Liver (tissue), 9 donors: ENCODE data around the gene ANKFY1. TPM values are rescaled to one million over a fixed set of nuclear protein-coding genes. Genes with fewer than 3 reads are reported as not detected.

Experiments used
- DNase-seq: peaks from one replicate; pipeline ENCODE4 v3.0.0-alpha.2; 2017; ENCODE audit warnings: low spot score
- H3K27ac ChIP-seq, 2 donors: one replicate each; pipeline ENCODE4 v1.7.0; 2013; ENCODE audit warnings: inconsistent platforms in 2 of 2, low read length in 2 of 2, control low read depth in 1 of 2, low read depth in 1 of 2, mild to moderate bottlenecking in 1 of 2
- H3K27me3 ChIP-seq, 4 donors: one replicate each; pipeline versions ENCODE4 v1.6.1 to v1.7.0; 2013; ENCODE audit warnings: low read length in 3 of 4, inconsistent platforms in 1 of 4, mild to moderate bottlenecking in 1 of 4, moderate library complexity in 1 of 4; ENCODE audit not compliant: control insufficient read depth in 4 of 4, insufficient read depth in 4 of 4
- H3K36me3 ChIP-seq, 4 donors: one replicate each; pipeline versions ENCODE4 v1.6.1 to v1.7.0; 2013; ENCODE audit warnings: low read length in 3 of 4, mild to moderate bottlenecking in 3 of 4, low read depth in 1 of 4, moderate library complexity in 1 of 4; ENCODE audit not compliant: control insufficient read depth in 4 of 4, insufficient read depth in 3 of 4
- H3K4me1 ChIP-seq, 4 donors: one replicate each; pipeline versions ENCODE4 v1.6.1 to v1.7.0; 2013; ENCODE audit warnings: low read length in 3 of 4, mild to moderate bottlenecking in 3 of 4, moderate library complexity in 1 of 4; ENCODE audit not compliant: control insufficient read depth in 4 of 4, insufficient read depth in 4 of 4
- H3K4me3 ChIP-seq, 3 donors: one replicate each; pipeline versions ENCODE4 v1.6.1 to v1.7.0; 2013; ENCODE audit warnings: low read length in 3 of 3, control low read depth in 1 of 3, low read depth in 1 of 3, mild to moderate bottlenecking in 1 of 3
- H3K9ac ChIP-seq, 2 donors: one replicate each; pipeline ENCODE4 v1.7.0; 2013; ENCODE audit warnings: low read length in 2 of 2, mild to moderate bottlenecking in 2 of 2, moderate library complexity in 2 of 2, control low read depth in 1 of 2, low read depth in 1 of 2
- H3K9me3 ChIP-seq, 4 donors: one replicate each; pipeline versions ENCODE4 v1.6.1 to v1.7.0; 2013; ENCODE audit warnings: low read length in 3 of 4; ENCODE audit not compliant: control insufficient read depth in 4 of 4
- ATF3 ChIP-seq: IDR thresholded peaks from 2 replicates; pipeline ENCODE4 v1.6.1; 2016; ENCODE audit warnings: antibody characterized with exemption
- EGR1 ChIP-seq, 2 donors: IDR thresholded peaks; 2 replicates each; pipeline ENCODE4 v1.6.1; 2016 to 2018; ENCODE audit warnings: antibody characterized with exemption in 2 of 2, low read depth in 2 of 2
- FOXA2 ChIP-seq: IDR thresholded peaks from 2 replicates; pipeline ENCODE4 v1.6.1; 2016; ENCODE audit warnings: antibody characterized with exemption
- GABPA ChIP-seq, 2 donors: IDR thresholded peaks in 1 of 2; conservative IDR thresholded peaks in 1 of 2; 2 replicates each; pipeline ENCODE4 v1.6.1; 2016; ENCODE audit warnings: antibody characterized with exemption in 2 of 2, mild to moderate bottlenecking in 1 of 2, moderate library complexity in 1 of 2
- HNF4A ChIP-seq, 2 donors: conservative IDR thresholded peaks; 2 replicates each; pipeline ENCODE4 v1.6.1; 2016; ENCODE audit warnings: antibody characterized with exemption in 2 of 2, mild to moderate bottlenecking in 2 of 2
- HNF4G ChIP-seq: IDR thresholded peaks from 2 replicates; pipeline ENCODE4 v1.6.1; 2016; ENCODE audit warnings: antibody characterized with exemption
- JUND ChIP-seq, 2 donors: IDR thresholded peaks; 2 replicates each; pipeline ENCODE4 v1.6.1; 2016; ENCODE audit warnings: antibody characterized with exemption in 2 of 2
- MAX ChIP-seq: IDR thresholded peaks from 2 replicates; pipeline ENCODE4 v1.6.1; 2016; ENCODE audit warnings: antibody characterized with exemption
- NR2F2 ChIP-seq: IDR thresholded peaks from 2 replicates; pipeline ENCODE4 v1.6.1; 2016; ENCODE audit warnings: antibody characterized with exemption
- RAD21 ChIP-seq, 2 donors: IDR thresholded peaks; 2 replicates each; pipeline ENCODE4 v1.6.1; 2016; ENCODE audit warnings: antibody characterized with exemption in 2 of 2, mild to moderate bottlenecking in 2 of 2
- REST ChIP-seq: IDR thresholded peaks from 2 replicates; pipeline ENCODE4 v1.6.1; 2016; ENCODE audit warnings: antibody characterized with exemption, mild to moderate bottlenecking
- RXRA ChIP-seq, 2 donors: IDR thresholded peaks; 2 replicates each; pipeline ENCODE4 v1.6.1; 2017 to 2018; ENCODE audit warnings: antibody characterized with exemption in 2 of 2, mild to moderate bottlenecking in 1 of 2
- SP1 ChIP-seq: IDR thresholded peaks from 2 replicates; pipeline ENCODE4 v1.6.1; 2018; ENCODE audit warnings: antibody characterized with exemption, mild to moderate bottlenecking
- WGBS: extraction: QIAGEN DNeasy Blood & Tissue Kit; methylation state at CpG from one replicate; pipeline ENCODE4 v1.1.7; 2013; 5-methylcytosine and 5-hydroxymethylcytosine counted together
- polyA plus RNA-seq, 2 donors: library from polyadenylated mRNA; stranded (reverse) in 1 of 2; unstranded in 1 of 2; fragments of 200-250 nt in 1 of 2; fragments of >200 nt in 1 of 2; fragmentation: Nextera tagmentation in 1 of 2; extraction: Ambion mirVana in 1 of 2; gene quantifications; one replicate each; pipeline versions ENCODE4 v1.2.1 to v1.2.3, GENCODE V29; 2013 to 2015
- total RNA-seq, 2 donors: library from RNA; depleted of rRNA; stranded (reverse); fragments of >200 nt; gene quantifications; one replicate each; pipeline ENCODE4 v1.2.3, GENCODE V29; 2014
- donor health status: healthy.
- donor health status: healthy.
- donor health status: healthy.
- donor health status: healthy.
- donor health status: healthy.

Gene ANKFY1
- total and polyA plus RNA-seq, 4 donors: 6.8 to 38.6 (median 21.9) TPM

- Histone ChIP-seq H3K27ac (no peak overlapping the region), H3K4me1 (peaks cover 0 to 3% (median 0%) of the 10 kb centered on the region in 4 donors), H3K4me3 (no peak overlapping the region), H3K9me3 (no peaks in the 10 kb centered on the region), H3K9ac (no peak overlapping the region), H3K36me3 (peaks cover 0 to 63% (median 14%) of the 10 kb centered on the region in 4 donors), H3K27me3 (no peaks in the 10 kb centered on the region)
- no peak for DNase-seq
- TF ChIP-seq RXRA (IDR thresholded peaks at IDR 0.05): no peak
- no peak for TF ChIP-seq GABPA (IDR thresholded peaks at IDR 0.05 in 1 of 2, conservative IDR thresholded peaks at IDR 0.05 in 1 of 2)
- no peak for TF ChIP-seq HNF4A (conservative IDR thresholded peaks at IDR 0.05)
- TF ChIP-seq NR2F2: no peak
- no peak for TF ChIP-seq RAD21 (IDR thresholded peaks at IDR 0.05)
- no peak for TF ChIP-seq REST
- no peak for TF ChIP-seq SP1
- no peak for TF ChIP-seq EGR1 (IDR thresholded peaks at IDR 0.05; ENCODE audit: low read depth in 2 of 2)
- no peak for TF ChIP-seq JUND (IDR thresholded peaks at IDR 0.05)
- 93% methylated on average over 16 of the region's 16 CpGs for WGBS
Observed at GRCh38 chr17:4156750-4157381, 106.9 kb downstream of the ANKFY1 start.

- Histone ChIP-seq H3K9ac (no peak overlapping the region), H3K4me1 (peaks cover 0 to 3% (median 0%) of the 10 kb centered on the region in 4 donors), H3K36me3 (peaks cover 0 to 64% (median 15%) of the 10 kb centered on the region in 4 donors), H3K27me3 (no peaks in the 10 kb centered on the region), H3K27ac (no peak overlapping the region), H3K9me3 (no peaks in the 10 kb centered on the region), H3K4me3 (no peak overlapping the region)
- no peak for DNase-seq
- TF ChIP-seq MAX: no peak
- no peak for TF ChIP-seq EGR1 (IDR thresholded peaks at IDR 0.05; ENCODE audit: low read depth in 2 of 2)
- no peak for TF ChIP-seq HNF4A (conservative IDR thresholded peaks at IDR 0.05)
- no peak for TF ChIP-seq ATF3
- no peak for TF ChIP-seq HNF4G
- no peak for TF ChIP-seq FOXA2
- 93% methylated on average over 10 of the region's 10 CpGs for WGBS
Observed at GRCh38 chr17:4155980-4156620, 107.7 kb downstream of the ANKFY1 start.

- WGBS: 98% methylated on average over 3 of the region's 3 CpGs
Observed at GRCh38 chr17:4154201-4154600, 109.6 kb downstream of the ANKFY1 start.

More at GRCh38 chr17:4154201-4154600, 109.6 kb downstream of the ANKFY1 start:
- Histone ChIP-seq H3K27ac (no peak overlapping the region), H3K4me1 (no peaks in the 10 kb centered on the region), H3K9me3 (no peaks in the 10 kb centered on the region), H3K9ac (no peak overlapping the region), H3K27me3 (no peaks in the 10 kb centered on the region), H3K4me3 (no peak overlapping the region), H3K36me3 (peaks cover 0 to 71% (median 19%) of the 10 kb centered on the region in 4 donors)
- no peak for DNase-seq
- no peak for TF ChIP-seq MAX
